ENCODE results near the gene ZNF664. TPM values are rescaled to one million over a fixed set of nuclear protein-coding genes. Genes with fewer than 3 reads are reported as not detected.

ZNF664 gene
- total RNA-seq, 2 donors from 2014 or later, result 124 TPM

GRCh38 chr12:124015494-124016461 is 42.8 kb downstream of the ZNF664 start:
- Histone ChIP-seq H3K36me3 (no peaks in the 10 kb centered on the region), H3K27ac (no peak overlapping the region), H3K27me3 (no peaks in the 10 kb centered on the region), H3K4me3 (no peak overlapping the region), H3K9me3 (no peaks in the 10 kb centered on the region), H3K4me1 (no peaks in the 10 kb centered on the region), H3K9ac (ENCODE audit: low read depth in 2 of 2, low read length in 2 of 2) (no peak overlapping the region)
- DNase-seq, result no peak
- TF ChIP-seq, protein P1, sequence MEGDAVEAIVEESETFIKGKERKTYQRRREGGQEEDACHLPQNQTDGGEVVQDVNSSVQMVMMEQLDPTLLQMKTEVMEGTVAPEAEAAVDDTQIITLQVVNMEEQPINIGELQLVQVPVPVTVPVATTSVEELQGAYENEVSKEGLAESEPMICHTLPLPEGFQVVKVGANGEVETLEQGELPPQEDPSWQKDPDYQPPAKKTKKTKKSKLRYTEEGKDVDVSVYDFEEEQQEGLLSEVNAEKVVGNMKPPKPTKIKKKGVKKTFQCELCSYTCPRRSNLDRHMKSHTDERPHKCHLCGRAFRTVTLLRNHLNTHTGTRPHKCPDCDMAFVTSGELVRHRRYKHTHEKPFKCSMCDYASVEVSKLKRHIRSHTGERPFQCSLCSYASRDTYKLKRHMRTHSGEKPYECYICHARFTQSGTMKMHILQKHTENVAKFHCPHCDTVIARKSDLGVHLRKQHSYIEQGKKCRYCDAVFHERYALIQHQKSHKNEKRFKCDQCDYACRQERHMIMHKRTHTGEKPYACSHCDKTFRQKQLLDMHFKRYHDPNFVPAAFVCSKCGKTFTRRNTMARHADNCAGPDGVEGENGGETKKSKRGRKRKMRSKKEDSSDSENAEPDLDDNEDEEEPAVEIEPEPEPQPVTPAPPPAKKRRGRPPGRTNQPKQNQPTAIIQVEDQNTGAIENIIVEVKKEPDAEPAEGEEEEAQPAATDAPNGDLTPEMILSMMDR (IDR thresholded peaks at IDR 0.05), result no peak
- intact Hi-C loops (cut with DNase I), result no loop called here

GRCh38 chr12:124017064-124017463 is 44.0 kb downstream of the ZNF664 start:
- H3K27ac ChIP-seq, result no peak overlapping the region
- H3K9ac ChIP-seq (ENCODE audit: low read depth in 2 of 2, low read length in 2 of 2), result no peak overlapping the region
- no peak for DNase-seq
- no peaks in the 10 kb centered on the region for H3K9me3 ChIP-seq
- no peaks in the 10 kb centered on the region for H3K4me1 ChIP-seq
- H3K36me3 ChIP-seq, result no peaks in the 10 kb centered on the region
- TF ChIP-seq, protein P1 (IDR thresholded peaks at IDR 0.05), result no peak
- no peaks in the 10 kb centered on the region for H3K27me3 ChIP-seq
- intact Hi-C loops (cut with DNase I), result no loop called here
- H3K4me3 ChIP-seq, result no peak overlapping the region

DNA sequence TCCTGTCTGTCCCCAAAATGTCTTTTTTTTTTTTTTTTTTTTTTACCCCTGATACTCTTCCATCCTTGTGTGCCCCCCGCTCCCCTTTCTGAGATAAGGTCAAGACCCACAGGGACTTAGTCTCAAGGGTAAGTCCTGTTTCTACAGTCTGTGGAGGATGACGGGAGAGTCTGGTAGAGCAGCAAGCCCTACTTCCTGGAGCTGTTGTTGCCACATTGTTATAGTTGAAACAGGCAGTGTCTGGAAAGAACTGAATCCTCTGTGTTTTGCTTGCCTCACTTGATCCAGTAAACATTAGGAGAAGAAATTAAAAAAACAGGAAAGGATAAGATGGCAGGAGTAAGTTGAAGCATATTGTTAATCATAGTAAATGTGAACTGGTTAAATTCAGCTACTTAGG is 45.5 kb downstream of the ZNF664 start:
- intact Hi-C loops (cut with DNase I), result no loop called here
- TF ChIP-seq, protein P1 (IDR thresholded peaks at IDR 0.05), result no peak
- no peak overlapping the region for H3K27ac ChIP-seq

DNA sequence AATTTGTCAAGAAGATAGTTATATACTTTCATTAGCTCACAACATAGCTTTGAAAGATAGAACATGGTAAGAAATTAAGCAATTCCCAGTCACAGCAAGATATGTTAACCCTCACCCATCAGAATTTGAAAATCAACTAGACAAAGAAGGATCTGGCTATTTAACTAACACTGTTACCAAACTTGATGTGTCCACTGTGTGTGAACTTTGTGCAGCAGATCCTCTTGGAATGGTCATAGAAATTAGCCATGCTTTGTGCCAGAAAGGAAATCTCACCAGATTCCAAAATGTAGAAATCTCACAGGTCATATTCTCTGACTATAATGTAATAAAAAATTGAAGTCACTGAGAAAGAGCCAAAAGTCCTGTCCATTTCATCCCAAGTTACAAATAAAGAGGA is 46.1 kb downstream of the ZNF664 start:
- H3K36me3 ChIP-seq, result no peaks in the 10 kb centered on the region
- TF ChIP-seq, protein P1 (IDR thresholded peaks at IDR 0.05), result no peak
- H3K27ac ChIP-seq, result no peak overlapping the region
- no peaks in the 10 kb centered on the region for H3K9me3 ChIP-seq
- no peaks in the 10 kb centered on the region for H3K4me1 ChIP-seq
- H3K4me3 ChIP-seq, result no peak overlapping the region
- DNase-seq, result no peak
- intact Hi-C loops (cut with DNase I), result no loop called here
- no peaks in the 10 kb centered on the region for H3K27me3 ChIP-seq
- no peak overlapping the region for H3K9ac ChIP-seq (ENCODE audit: low read depth in 2 of 2, low read length in 2 of 2)

More for the DNA sequence above, 45.5 kb downstream of the ZNF664 start:
- H3K36me3 ChIP-seq, result no peaks in the 10 kb centered on the region
- no peaks in the 10 kb centered on the region for H3K9me3 ChIP-seq
- H3K4me3 ChIP-seq, result no peak overlapping the region
- H3K9ac ChIP-seq (ENCODE audit: low read depth in 2 of 2, low read length in 2 of 2), result no peak overlapping the region
- no peaks in the 10 kb centered on the region for H3K4me1 ChIP-seq
- H3K27me3 ChIP-seq, result no peaks in the 10 kb centered on the region
- no peak for DNase-seq

- intact Hi-C loops (cut with DNase I), result no loop called here
- Histone ChIP-seq H3K9ac (ENCODE audit: low read depth in 2 of 2, low read length in 2 of 2) (no peak overlapping the region), H3K36me3 (no peaks in the 10 kb centered on the region), H3K27ac (no peak overlapping the region), H3K27me3 (no peaks in the 10 kb centered on the region), H3K4me1 (no peaks in the 10 kb centered on the region), H3K4me3 (no peak overlapping the region), H3K9me3 (no peaks in the 10 kb centered on the region)
- TF ChIP-seq, protein P1 (IDR thresholded peaks at IDR 0.05), result no peak
- no peak for DNase-seq
These were observed 47.5 kb downstream of the ZNF664 start for GRCh38 chr12:124020514-124020949.
